LNCaP clone FGC (cell line): Measurements from ENCODE around the gene OR2Y1.

Experiments used
- DNase-seq: peaks from one replicate; pipeline ENCODE4 v3.0.0-alpha.2; 2011; ENCODE audit warnings: low read depth
- H3K4me3 ChIP-seq: 2 replicates; pipeline ENCODE4 v1.5.1; 2011; ENCODE audit warnings: mild to moderate bottlenecking, low read depth, low read length, control low read depth
- TF ChIP-seq, protein P1 (sequence below): IDR thresholded peaks from 2 replicates; pipeline ENCODE4 v1.5.1; 2012; ENCODE audit warnings: mild to moderate bottlenecking; ENCODE audit not compliant: control insufficient read depth, insufficient read depth; ENCODE audit errors: extremely low read depth

OR2Y1 gene

DNA sequence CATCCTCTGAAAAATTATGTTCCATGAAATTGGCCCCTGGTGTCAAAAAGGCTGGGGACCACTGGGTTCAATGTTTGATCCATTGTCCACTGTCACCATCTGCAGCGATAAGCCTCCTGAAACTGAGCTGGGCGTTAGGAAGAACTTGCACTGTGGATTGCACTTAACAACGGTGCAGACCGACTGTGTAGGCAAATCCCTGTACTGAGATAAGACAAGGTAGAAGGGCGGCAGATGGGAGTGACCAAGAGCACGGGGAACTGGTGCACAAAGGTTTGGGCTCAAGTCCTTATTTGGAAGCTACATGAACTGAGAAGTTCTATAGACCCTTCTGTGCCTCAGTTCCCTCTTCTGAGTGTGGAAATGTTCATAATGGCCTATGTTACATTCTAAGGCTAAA is 48.8 kb downstream of the OR2Y1 start:
- DNase-seq = no peak
- TF ChIP-seq, protein P1, sequence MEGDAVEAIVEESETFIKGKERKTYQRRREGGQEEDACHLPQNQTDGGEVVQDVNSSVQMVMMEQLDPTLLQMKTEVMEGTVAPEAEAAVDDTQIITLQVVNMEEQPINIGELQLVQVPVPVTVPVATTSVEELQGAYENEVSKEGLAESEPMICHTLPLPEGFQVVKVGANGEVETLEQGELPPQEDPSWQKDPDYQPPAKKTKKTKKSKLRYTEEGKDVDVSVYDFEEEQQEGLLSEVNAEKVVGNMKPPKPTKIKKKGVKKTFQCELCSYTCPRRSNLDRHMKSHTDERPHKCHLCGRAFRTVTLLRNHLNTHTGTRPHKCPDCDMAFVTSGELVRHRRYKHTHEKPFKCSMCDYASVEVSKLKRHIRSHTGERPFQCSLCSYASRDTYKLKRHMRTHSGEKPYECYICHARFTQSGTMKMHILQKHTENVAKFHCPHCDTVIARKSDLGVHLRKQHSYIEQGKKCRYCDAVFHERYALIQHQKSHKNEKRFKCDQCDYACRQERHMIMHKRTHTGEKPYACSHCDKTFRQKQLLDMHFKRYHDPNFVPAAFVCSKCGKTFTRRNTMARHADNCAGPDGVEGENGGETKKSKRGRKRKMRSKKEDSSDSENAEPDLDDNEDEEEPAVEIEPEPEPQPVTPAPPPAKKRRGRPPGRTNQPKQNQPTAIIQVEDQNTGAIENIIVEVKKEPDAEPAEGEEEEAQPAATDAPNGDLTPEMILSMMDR = no peak
- no peak overlapping the region for H3K4me3 ChIP-seq

DNA sequence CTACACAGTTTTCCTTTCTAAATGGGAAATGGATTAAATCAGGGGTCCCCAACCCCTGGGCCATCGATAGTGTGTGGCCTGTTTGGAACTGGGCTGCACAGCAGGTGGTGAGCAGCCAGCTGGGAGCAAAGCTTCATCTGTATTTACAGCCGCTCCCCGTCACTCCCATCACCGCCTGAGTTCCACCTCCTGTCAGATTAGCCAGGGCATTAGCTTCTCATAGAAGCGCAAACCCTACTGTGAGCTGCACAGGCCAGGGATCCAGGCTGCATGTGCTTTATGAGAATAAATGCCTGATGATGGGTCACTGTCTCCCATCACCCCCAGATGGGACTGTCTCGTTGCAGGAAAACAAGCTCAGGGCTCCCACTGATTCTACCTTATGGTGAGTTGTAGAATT is 49.3 kb downstream of the OR2Y1 start:
- DNase-seq = no peak
- no peak overlapping the region for H3K4me3 ChIP-seq
- TF ChIP-seq, protein P1 = no peak

DNA sequence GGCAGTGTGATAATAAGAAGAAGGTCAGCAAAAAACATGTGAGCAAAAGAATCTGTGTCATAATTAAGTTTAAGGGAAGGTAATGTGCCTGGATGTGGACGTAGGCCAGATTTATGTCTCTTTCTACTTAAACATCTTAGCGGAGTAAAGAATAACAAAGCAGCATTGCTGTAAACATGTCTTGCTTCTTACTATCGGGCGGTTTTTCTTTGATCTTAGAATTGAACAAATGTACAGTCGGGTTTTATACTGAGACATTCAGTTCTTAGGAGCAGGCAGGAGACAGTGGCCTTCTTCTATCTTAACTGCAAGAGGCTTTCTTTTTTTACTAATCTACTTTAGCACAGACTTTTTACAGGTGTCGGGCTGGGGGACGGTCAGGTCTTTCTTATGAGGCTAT is 50.1 kb downstream of the OR2Y1 start:
- no peak for DNase-seq
- TF ChIP-seq, protein P1 = no peak
- H3K4me3 ChIP-seq = no peak overlapping the region
